GM21786 (cell line): Measurements from ENCODE around the gene SVIL.
A peak's percentile ranks its signal among the peaks of the same experiment; 100 is the strongest.
"Not testable (repeated sequence)": the region's sequence is repeated elsewhere in the genome, so short reads cannot be mapped to it uniquely, and the experiment has no call there.

ENCODE experiments used
- ATAC-seq: cut with Tn5 transposase; IDR thresholded peaks from one replicate; pipeline ENCODE4 v1.9.1; 2021; ENCODE audit not compliant: unreplicated experiment

Gene SVIL

GRCh38 chr10:29579455-29579970, 55.3 kb downstream of the SVIL start:
- ATAC-seq, result no peak

- ATAC-seq, result no peak
Observed at GRCh38 chr10:29578457-29578856, 56.3 kb downstream of the SVIL start.

GRCh38 chr10:29576681-29577080, 58.1 kb downstream of the SVIL start:
- ATAC-seq, result no peak

- no peak for ATAC-seq
Observed at GRCh38 chr10:29575098-29575455, 59.7 kb downstream of the SVIL start.

- ATAC-seq, result not testable (repeated sequence)
Observed at GRCh38 chr10:29574212-29575097, 60.3 kb downstream of the SVIL start.

DNA sequence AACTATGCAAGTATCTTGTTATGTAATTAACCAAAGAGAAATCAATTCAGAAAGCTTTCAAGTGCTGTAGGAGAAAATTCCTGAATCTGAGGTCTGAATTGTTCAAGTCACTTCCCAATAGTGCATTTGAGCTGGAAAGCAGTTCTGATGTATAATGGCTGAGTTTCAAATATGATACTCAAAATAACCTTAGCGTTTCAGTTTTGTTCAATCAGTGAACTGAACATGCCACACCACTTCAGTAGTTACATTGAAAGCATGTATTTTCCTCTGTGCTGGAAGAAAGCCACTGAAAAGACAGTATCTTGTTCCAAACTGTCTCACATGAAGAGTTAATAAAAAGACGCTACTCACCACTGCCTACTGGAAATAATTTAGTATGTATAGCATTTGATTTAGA, 64.5 kb downstream of the SVIL start:
- ATAC-seq, result not testable (repeated sequence)

- ATAC-seq, result no peak
Observed at GRCh38 chr10:29569795-29570194, 65.0 kb downstream of the SVIL start.

DNA sequence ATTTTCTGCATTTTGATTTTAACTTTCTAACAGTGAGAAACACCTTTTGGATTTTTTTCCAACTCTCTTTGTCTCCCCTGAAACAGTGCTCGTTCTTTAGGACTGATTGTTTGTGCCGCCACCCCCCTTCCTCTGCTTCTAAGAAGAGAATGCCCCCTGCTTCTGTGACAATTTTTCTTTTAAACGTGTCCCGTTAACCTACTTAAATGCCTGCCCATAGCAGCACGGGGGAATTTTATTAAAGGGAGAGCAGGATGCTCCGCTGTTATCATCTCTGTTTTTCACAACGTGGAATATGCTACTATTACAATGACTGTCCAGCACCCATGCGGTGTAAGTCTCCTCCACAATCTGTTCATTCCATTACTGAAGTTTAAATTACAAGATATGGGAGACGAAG, 67.8 kb downstream of the SVIL start:
- no peak for ATAC-seq

GRCh38 chr10:29566209-29566608, 68.6 kb downstream of the SVIL start:
- ATAC-seq, result not testable (repeated sequence)

- ATAC-seq, result no peak
Observed at GRCh38 chr10:29563420-29564035, 71.2 kb downstream of the SVIL start.

- peak; percentile 64 for ATAC-seq
Observed at GRCh38 chr10:29563006-29563405, 71.8 kb downstream of the SVIL start.

- ATAC-seq, result no peak
Observed at GRCh38 chr10:29559996-29560395, 74.8 kb downstream of the SVIL start.

DNA sequence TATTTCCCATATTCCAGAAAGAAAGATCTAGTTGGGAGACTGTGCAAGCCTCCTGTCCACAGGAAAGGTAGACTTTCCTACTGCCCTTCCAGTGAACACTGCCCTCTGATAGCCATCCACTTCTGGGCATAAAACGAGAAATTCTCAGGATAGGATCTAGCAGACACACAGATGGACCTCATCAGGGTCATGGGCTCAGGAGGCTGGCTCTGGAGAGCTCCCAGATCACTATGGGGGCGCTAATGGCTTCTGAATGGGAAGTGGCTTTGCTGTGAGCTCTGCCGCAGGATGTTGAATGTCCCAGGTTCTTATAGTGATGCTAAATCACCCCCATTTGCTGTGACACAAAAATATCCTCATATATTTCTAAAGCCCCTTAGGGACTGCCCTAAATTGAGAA, 77.1 kb downstream of the SVIL start:
- ATAC-seq, result no peak

DNA sequence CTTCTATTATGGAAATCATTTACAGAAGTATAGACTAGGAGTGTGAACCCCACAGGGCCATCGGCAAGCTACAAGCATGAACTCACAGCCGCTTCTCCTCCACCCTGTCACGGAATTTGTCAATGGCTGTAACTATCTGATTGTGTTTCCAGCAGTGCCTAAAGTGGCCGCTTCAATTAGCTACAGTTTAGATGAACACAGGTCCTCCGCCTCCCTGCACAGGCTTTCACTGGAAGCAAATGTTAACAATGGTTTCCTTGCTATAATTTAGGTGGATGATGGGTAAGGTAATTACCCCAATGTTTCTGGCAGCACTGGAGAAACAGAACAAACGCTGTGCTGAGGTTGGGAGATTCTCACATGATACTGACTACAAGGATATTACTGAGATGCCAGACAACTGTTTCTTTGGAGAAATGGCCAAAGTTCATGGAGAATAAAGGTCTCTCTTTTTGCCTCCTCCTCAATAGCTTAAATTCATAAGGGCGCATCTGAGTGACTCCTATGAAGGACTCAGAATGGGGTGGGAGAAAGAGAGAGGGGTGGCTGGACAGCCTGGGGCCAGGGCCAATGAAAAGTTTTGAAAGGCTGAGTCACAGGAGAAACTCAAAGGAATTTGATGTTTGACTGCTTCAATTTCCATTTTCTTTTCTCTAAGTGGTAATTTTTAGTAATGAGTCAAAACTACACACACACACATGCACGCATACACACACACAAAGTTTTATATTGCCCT, 78.9 kb downstream of the SVIL start:
- no peak for ATAC-seq

DNA sequence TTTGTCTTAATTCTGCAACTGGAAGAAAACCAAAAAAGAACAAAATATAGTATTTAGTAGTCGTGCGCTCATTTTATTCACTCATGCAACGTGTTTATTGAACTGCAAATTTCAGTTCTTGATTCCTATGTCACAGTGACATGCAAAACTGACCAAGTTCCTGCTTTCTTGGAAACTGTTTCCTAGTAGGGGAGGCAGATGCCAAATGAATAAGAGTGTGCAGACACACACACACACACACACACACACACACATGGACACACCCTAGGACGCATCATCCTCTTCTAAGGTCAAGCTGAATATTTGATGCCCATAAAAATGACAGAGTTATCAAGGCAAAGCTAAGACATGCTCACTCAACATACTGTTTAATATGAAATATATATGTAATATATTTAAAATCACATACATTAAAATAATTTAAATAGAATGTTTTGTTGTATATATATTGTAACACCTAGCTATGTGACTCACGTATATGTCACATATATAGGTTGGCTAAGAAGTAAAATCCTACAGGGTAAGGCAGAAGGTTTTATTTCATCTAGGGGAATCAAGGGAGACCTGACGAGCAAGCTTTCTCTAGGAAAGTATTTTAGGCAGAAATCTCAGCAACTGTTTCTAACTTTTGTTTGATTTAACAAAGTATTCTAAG, 79.6 kb downstream of the SVIL start:
- ATAC-seq, result no peak

DNA sequence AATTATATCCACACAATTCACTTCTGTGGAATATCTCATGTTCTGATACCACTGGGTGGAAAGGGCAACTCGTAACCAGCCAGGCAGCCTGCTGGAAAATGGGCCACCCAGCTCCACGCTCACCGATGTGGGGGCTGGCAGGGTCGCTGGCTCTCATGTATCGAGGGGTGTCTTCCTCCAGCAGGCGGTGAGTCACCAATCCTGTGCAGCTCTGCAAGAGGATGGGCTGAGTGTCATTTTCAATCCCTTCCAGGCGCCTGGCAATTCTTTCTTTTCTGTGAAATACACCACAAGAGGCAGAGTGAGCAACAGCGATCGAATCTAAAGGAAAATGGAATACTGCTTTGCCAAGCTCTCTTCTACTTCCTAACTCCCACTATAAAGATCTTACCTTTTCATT, 80.1 kb downstream of the SVIL start:
- ATAC-seq, result no peak

GRCh38 chr10:29553544-29554250, 81.1 kb downstream of the SVIL start:
- no peak for ATAC-seq

DNA sequence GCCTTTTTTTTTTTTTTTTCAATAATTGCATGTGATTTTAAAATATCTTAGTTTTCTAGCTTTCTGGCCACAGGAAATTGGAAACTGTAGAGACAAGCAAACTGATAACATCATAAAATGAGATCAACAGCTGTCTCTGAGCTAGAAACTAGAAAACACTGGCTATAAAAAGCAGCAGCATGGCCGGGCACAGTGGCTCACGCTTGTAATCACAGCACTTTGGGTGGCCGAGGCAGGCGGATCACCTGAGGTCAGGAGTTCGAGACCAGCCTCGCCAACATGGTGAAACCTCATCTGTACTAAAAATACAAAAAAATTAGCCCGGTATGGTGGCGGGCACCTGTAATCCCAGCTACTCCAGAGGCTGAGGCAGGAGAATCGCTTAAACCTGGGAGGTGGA, 81.7 kb downstream of the SVIL start:
- not testable (repeated sequence) for ATAC-seq

DNA sequence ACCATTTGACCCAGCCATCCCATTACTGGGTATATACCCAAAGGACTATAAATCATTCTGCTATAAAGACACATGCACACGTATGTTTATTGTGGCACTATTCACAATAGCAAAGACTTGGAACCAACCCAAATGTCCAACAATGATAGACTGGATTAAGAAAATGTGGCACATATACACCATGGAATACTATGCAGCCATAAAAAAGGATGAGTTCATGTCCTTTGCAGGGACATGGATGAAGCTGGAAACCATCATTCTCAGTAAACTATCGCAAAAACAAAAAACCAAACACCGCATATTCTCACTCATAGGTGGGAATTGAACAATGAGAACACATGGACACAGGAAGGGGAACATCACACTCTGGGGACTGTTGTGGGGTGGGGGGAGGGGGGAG, 85.3 kb downstream of the SVIL start:
- not testable (repeated sequence) for ATAC-seq

- no peak for ATAC-seq
Observed at GRCh38 chr10:29546773-29547313, 87.9 kb downstream of the SVIL start.
